GM19023 (cell line): ENCODE measurements around the gene ANGPT4.
"Not testable (repeated sequence)": the region's sequence is repeated elsewhere in the genome, so short reads cannot be mapped to it uniquely, and the experiment has no call there.

Experiments
- ATAC-seq: cut with Tn5 transposase; IDR thresholded peaks from one replicate; pipeline ENCODE4 v1.9.1; 2021; ENCODE audit warnings: mild to moderate bottlenecking, moderate library complexity; ENCODE audit not compliant: unreplicated experiment

The ANGPT4 gene

DNA sequence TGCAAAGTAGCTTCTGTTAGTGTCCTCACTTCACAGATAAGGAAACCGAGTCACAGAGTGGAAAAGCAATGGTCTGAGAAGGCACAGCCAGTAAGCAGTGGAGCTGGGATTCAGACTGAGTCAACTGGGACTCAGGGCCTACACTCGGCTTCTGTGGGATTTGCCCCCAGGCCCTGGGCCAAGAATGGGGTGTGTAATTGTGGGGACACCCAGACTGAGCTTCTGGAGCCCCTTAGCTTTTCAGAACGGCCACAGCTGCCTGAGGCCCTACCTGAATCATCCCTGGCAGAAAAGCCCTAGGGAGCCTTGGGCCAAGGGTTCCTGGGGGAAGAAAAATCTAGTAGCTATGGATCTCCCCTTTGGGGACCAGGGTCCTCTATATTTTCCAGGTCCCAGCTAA lies 6.5 kb downstream of the ANGPT4 start:
- no peak for ATAC-seq

DNA sequence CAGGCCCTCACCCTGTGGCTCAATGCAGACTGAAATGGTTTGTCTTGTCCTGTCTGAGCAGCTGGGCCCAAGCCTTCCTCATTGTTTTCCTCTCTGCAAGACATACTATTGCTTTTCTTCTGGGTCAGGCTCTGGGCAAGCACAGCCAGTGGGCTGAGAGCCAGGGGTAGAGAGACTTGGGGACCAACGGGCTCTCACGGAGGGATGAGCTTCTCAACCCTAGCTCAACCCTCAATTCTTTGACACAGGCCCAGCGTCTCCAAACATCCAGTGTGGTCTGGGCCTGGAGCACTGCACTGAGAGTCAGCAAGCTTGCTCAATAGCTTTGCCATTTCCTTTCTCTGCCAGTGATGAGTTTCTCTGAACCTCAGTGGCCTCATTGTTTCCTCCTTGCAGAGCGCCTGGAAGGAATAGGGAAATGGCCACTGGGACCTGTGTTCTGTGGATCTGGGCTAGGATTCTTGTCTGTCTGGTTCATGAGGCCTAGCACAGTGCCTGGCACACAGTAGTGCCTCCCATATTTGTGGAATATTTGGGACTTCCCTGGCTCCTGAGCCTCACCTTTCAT lies 9.3 kb downstream of the ANGPT4 start:
- no peak for ATAC-seq

DNA sequence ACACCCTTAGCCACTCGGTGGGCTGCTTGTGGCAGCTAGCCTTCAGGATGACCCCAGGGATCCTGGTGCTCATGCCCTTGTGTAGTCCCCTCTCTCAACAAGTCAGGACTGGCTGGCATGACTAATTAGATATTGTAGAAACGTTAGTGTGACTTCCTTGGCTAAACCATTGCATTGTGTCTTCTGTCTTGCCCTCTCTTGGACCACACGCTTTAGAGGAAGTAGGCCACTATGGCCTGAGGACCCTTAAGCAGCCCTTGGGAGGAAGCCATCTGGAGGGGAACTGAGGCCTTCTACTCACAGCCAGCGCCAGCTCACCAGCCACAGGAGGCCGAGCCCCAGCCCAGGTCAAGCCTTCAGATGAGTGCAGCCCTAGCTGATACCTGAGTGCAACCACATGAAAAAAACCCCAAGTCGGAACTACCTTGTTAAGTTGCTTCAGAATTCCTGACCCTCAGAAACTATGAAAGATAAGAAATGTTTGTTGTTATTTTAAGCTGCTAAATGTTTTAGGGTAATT lies 10.1 kb downstream of the ANGPT4 start:
- ATAC-seq: no peak

DNA sequence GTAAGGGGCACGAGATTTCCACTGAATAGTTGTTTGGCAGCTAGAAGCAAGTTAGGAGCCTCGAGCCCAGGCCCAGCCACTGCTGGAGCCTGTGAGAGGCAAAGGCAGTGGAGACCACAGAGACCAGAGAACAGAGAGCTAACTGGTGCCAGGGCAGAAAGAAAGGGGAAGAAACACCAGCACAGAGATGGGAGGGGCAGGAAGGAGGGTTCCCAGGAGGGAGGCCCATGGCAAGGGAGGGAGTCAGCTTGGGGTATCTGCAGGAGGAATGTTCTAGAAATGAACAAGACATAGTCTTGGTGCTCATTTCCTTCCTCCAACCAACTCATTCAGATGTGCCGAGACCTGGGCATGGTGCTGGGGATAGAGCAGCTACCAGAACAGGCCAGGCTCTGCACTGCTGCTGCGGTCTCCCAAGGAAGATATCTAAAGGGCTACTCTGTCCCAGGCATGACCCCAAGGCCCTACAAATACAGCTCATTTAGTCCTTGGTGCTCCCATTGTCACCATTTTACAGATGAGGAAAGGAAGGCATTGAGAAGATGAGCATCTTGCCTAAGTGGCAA lies 10.7 kb downstream of the ANGPT4 start:
- ATAC-seq: no peak

DNA sequence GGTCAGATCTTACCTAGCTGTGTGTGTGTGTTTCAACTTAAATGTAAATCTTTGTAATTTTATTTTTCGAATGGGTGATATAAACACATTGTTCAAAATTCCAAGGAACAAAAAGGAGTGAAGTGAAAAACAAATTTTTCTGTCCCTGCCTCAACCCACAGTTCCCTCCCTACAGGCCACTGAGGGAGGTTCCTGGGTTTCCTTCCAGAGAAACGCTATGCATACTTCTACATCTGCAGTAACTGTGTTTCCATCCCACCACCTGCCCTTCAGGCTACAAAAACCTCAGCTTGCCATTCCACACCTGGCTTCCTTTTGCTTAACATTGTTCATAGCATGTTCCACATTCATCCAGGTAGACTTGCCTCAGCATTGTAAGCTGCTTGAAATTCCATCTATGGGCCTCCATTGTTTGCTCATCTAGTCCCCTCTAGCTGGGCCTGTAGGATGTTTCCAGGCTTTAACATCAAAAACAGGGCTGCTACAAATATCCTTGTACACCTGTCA lies 12.0 kb downstream of the ANGPT4 start:
- no peak for ATAC-seq

DNA sequence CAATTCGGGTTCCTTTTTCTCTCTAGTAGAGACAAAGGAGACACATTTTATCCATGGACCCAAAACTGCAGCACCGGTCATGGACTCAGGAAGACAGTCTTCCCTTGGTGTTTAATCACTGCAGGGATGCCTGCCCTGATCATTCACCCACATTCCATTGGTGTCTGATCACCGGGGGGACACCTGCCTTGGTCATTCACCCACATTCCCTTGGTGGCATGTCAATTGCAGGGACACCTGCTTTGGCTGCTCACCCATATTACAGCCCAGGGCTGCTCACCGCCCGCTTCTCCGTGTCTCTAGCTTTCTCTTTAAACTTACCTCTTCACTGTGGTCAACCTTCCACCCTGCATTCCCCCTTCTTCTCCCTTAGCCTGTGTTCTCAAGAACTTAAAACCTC lies 18.7 kb downstream of the ANGPT4 start:
- not testable (repeated sequence) for ATAC-seq

DNA sequence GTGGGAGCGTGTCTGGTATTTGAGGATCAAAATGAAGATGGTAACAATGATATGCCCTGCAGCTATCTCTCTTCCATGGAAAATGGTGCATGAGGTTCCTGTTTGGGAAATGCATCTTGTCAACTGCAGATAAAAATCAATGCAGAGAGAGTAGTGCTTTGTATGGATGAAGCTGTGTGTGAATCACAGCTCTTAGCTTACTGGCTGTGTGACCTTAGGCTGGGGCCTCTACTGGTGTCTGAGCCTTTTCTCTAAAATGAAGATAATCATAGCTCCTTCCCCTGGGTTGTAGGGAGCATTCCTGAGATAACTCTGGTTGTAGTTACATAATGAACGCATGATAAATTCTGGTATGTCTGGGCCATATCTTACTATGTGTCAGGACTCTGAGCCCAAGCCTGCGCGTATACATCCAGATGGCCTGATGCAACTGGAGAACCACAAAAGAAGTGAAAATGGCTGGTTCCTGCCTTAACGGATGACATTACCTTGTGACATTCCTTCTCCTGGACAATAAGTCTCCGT lies 19.6 kb downstream of the ANGPT4 start:
- ATAC-seq: no peak

DNA sequence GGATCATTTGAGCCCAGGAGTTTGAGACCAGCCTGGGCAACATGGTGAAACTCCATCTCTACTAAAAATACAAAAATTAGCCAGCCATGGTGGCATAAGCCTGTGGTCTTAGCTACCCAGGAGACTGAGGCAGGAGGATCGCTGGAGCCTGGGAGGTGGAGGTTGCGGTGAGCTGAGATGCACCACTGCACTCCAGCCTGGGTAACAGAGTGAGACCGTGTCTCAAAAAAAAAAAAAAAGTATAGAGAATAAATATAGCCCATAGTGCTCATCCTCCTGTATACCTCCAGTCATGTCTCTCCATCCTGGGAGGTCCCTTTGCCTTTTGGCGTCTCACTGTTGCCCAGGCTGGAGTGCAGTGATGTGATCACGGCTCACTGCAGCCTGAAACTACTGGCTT lies 23.8 kb downstream of the ANGPT4 start:
- not testable (repeated sequence) for ATAC-seq

DNA sequence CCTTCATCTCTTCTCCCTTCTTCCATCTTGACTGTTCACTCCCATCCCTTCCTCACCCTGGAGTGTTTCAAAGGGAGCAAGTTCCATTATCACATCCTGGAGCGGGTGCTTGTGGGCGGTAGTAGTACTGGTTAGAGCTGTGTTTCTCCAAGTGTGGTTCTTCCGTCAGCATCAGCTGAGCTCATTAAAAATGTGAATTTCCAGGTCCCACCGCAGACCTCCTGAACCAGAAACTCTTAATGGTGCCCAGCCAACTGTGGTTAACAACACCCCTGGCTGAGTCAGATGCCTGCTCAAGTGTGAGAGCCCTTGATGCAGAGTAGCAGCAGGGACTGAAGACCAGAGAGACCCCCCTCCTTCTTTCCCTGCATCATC lies 24.4 kb downstream of the ANGPT4 start:
- no peak for ATAC-seq

DNA sequence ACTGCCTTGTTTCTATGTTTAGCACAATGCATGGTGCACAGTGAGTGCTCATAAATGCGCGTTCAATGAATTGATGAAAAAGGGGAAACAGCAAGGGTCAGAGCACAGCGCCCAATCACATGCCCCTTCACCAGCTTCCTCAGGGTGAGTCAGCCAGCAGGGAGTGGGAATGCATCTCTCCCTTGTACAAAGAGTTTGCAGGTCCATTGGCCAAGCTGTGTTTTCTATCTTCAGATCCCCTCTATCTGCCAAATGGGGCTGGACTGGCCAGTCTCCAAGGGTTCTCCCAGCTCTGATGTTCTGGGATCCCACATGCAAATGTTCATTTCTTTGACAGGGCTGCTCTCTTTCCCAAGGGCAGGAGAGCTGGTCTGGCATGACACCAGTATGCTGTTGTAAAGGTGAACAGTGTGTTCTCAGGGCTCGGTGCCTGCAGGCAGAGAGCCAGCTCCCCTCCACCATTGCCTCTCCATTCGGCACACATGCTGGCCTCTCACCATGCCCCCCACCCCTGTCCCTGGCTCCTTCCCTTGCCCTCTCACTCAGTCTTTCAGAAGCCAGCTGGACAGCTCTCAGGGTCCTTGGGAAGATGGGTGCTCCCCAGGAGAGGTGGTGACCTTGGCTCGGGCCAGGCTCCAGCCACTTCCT lies 25.0 kb downstream of the ANGPT4 start:
- no peak for ATAC-seq

DNA sequence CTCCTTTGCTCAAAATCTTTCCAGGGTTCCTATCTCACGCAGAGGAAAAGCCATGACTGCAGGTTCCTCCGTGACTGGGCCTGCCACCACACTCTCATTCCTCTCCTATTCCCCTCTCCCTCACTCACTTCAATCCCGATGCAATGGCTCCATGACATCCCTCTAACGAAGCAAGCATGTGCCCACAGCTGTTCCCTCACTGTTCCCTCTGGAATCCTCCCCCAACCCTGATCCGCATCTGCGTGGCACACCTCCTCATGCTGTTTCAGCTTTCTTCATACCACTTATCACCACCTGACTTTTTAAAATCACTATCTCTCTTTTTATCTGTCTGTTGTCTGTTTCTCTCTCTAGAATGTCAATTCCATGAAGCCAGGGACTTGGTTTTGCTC lies 25.5 kb downstream of the ANGPT4 start:
- ATAC-seq: no peak

DNA sequence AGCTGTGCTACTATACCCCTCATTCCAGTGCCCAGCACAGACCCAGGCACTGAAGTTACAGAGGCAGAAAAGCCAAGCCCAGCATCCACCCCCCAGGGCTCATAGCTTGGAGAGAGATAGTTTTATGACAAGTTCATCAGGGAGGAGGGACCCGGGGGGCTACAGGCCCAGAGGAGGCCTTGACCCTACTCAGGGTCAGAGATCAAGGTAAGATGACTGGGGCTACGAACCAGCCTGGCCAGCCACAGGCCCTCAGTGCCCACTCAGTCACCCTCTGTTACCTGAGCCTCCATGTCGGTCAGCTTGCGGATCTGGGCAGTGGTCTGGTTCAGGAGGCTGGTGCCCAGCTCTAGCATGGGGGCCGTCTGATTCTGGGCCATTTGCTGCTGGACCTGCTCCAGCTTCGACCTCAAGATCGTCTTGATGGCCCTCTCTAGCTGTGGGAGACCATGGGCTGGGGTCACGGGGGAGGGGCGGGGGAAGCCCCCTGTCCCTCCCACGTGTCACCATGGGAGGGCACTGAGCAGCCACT lies 26.1 kb downstream of the ANGPT4 start:
- no peak for ATAC-seq

DNA sequence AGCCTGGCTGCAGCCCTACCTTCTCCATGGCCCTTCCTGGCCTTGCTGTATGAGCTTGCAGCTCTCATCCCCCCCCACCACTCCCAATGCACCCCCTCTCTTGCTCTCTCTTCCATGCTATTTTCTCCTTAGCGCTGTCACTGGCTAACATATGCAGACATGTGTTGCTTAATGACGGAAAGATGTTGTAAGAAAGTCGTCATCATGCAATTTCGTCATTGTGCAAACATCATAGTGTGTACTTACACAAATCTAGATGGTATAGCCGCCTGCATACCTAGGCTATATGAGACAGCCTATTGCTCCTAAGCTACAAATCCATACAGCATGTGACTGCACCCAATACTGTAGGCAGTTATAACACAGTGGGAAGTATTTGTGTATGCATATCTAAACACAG lies 27.0 kb downstream of the ANGPT4 start:
- no peak for ATAC-seq

DNA sequence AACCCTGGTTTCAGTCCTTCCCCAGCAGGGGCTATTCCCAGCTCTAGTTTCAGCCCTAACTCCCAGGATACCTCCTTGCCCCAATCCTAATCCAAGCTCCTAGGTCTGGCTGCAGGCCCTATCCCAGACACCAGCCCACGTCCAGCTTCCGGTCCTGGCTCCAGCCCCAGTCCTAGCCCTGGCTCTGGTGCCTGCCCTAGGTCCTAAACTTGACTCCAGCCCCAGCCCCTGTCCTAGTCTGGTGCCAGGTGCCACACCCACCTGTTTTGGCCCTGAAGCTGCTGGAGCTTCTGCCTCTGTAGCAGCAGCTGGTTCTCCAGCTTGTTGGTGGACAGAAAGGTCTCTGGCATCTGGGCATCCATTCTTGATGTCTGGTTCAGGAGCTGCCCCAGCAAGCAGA lies 28.1 kb downstream of the ANGPT4 start:
- no peak for ATAC-seq

DNA sequence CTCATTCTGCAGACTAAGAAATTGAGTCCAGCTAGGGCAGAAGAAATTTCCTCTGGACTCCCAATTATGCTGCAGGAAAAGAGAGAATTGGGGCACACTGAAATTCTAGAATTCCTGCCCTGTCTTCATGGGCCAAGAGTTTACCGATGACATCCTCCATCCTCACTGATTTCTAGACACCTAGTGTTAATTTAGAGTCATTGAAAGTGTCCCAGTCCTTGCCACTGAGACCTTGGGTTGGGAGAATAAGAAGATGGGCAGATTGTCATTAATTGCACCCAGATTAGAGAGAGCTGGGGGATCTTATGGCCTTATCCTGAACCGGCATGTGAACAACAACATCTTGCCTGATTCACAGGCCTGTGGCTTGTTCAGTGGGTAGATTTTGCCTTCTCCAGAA lies 29.0 kb downstream of the ANGPT4 start:
- ATAC-seq: no peak

DNA sequence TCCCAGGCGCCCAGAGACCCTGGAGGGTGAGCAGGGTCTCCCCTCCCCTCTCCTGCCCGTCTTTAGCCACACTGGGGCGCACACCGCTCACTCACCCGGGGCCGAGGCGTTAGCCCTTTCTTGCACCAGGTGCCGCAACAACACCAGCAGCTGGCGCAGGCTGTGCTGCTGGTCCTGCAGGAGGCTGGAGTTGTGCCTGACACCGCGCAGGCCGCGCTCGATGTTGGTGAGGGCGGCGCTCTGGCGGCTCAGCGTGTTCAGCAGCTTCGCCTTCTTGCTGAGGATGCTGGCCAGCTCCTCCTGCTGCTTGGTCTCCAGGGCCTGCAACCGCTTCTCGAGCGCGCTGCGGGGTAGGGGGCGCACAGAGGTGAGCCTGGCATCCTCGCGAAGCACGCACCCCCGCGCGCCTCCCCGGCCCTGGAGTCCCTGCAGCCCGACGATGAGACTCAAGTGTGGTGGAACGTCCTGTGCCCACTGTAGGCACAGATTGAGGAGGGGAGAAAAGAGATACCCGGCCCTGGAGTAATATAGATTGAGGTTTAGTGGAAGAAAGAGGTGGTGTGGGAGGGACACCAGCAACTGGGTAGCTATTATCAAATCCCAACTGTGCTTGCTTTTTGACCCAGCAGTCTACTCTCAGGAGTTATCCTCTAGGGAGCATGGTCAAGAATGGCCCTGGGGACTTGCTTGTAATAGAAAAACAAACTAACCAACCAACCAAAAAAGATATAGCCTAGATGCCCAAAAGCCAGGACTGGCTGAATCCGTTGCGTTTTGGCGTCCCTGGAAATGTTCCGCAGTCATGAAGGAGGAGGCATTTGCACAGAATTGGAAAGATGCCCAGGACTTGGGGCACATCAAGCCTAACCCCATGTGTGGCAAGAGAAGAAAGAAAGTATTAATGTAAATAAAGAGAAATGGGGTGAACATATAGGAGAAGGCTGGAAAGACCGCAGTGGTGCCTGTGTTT lies 30.9 kb downstream of the ANGPT4 start:
- ATAC-seq: no peak

DNA sequence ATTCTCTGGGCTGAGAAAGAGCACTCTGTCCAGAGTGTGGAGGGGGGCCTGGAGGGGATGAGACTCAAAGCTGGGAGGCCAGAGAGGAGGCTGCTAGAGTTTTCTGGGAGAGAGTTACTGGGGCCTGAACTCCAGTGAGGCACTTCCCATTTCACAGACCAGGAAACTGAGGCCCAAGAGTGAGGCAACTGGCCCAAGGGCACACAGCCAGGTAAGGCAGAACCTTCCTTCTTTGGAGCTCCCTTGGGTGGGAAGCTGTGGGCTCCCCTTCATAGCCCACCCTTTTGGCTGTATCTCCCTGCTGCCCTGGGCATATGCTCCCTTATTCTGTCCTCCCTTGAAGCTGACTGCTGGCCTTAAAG lies 34.4 kb downstream of the ANGPT4 start:
- no peak for ATAC-seq

DNA sequence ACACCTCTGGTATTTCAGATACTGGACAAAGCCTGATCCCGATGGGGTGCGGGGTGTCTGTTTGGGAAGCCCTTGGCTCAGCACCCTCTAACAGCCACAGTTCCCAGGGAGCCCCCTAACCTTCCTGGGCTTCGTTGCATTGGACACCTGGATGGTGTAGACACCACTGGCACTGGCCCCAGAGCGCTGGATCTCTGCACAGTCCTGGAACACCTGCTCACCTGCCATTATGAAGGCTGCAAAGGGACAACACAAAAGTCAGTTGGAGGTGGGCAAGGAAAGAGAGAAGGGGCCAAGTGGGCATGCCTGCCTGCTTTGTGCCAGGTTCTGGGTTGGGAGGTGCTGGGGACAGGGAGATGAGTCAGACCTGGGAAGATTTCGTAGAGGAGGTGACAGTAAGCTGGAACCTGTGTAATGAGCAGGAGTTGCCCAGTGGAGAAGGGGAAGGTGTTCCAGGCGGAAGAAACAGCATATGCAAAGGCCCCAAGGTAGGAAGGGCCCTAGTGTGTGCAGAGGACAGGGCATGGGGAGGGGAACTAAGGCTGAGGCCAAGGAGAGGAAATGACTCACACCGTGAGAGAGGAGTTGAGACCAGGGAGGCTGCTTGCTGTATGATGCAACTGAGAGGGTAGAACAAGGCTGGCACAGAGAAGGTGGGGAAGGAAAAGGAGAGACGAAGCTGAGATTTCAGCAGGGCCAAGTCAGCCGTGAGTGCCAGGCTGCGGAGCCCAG lies 34.9 kb downstream of the ANGPT4 start:
- no peak for ATAC-seq

DNA sequence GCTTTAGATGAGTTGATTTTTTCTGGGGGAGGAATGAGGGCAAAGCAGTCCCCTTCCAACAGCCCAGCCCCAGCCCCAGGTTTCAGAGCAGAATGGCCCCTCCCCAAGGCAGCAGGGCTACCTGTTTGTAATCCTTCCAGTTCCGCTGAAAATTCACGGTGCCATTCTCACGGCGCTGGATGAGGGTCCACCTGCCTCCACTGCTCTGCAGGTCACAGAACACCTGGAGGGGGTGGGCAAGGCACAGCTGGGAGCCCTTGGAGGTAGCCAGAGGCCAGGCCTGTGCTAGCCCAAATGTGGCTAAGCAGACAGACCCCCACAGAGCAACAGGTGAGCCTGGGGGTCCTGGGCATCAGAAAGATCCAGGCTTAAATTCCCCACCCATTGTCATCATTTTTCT lies 36.5 kb downstream of the ANGPT4 start:
- ATAC-seq: no peak
